Liver (tissue), 3 donors: ENCODE results near the gene ZNF862.

Source experiments
- CTCF ChIP-seq: fragments of 150-350 bp; IDR thresholded peaks from 2 replicates; pipeline ENCODE4 v1.5.1; 2017; ENCODE audit warnings: improper control_type of control experiment, low read depth, low read length; ENCODE audit not compliant: missing input control
- JUND ChIP-seq, 2 donors: IDR thresholded peaks; 2 replicates each; pipeline ENCODE4 v1.6.1; 2016; ENCODE audit warnings: antibody characterized with exemption in 2 of 2
- RAD21 ChIP-seq, 2 donors: IDR thresholded peaks; 2 replicates each; pipeline ENCODE4 v1.6.1; 2016; ENCODE audit warnings: antibody characterized with exemption in 2 of 2, mild to moderate bottlenecking in 2 of 2
- donor health status: healthy.
- donor health status: healthy.

- TF ChIP-seq JUND (IDR thresholded peaks at IDR 0.05) (no peak), CTCF (no peak), RAD21 (IDR thresholded peaks at IDR 0.05) (no peak)
Observed at GRCh38 chr7:149859369-149859768, 21.2 kb downstream of the ZNF862 start.
